Epithelial cell of umbilical artery (primary cell): ENCODE results near the gene NUDT14. TPM values are rescaled to one million over a fixed set of nuclear protein-coding genes. Genes with fewer than 3 reads are reported as not detected.

ENCODE experiments used
- total RNA-seq: library from RNA; depleted of rRNA; stranded (reverse); fragments of >200 nt; gene quantifications from 2 replicates; pipeline ENCODE4 v1.2.3, GENCODE V29; 2014

The NUDT14 gene
- total RNA-seq = 27.7 and 47.1 TPM in 2 replicates

GRCh38 chr14:105180592-105181548 lies at the start of gene NUDT14:
Gene NUDT14, minus strand, starts transcription at chr14:105181312. Its CDS starts 103 bp downstream, at chr14:105181209.

DNA sequence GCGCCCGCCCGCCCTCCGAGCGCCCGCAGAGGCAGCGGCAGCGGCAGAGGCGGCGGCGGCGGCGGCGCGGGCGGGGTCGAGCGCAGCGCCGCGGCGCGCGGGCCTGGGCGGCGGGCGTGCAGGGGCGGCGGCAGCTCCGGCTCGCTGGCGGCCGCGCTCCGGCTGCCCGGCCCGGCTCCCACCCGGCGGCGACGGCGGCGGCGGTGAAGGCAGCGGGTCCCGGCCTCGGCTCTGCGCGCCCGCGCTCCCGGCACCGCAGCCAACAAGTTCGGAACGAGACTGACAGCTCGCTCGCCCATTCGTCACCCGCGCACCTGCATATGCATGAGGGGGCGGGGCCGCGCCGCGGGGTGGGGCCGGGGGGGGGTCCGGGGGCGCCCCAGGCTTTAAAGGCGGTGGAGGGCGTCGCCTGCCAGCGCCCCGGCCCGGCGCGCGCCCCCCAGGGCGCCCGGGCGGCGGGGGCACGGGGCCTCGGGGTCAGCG lies 12.6 kb downstream of the NUDT14 start, which contains the start of gene JAG2:
Gene JAG2, minus strand, starts transcription at position 281 of the 483 bp plus-strand sequence. CDS start 356 bp downstream, outside the sequence.

Other genes starting within 250 kb of the NUDT14 start
- 42.6 and 42.7 TPM in 2 replicates for gene AHNAK2, start 202.9 kb downstream of the NUDT14 start, total RNA-seq
- gene CLBA1, start 195.5 kb downstream of the NUDT14 start, total RNA-seq = 2.9 and 3.6 TPM in 2 replicates
- gene CDCA4, start 160.2 kb downstream of the NUDT14 start, total RNA-seq = 49.7 and 51.0 TPM in 2 replicates
- not detected in 2 replicates for gene GPR132, start 115.9 kb downstream of the NUDT14 start, total RNA-seq
- gene JAG2, start 12.5 kb downstream of the NUDT14 start, total RNA-seq = 23.9 and 41.9 TPM in 2 replicates
- gene BTBD6, start 67.2 kb upstream of the NUDT14 start, total RNA-seq = 54.7 and 61.1 TPM in 2 replicates
- 32.7 and 33.5 TPM in 2 replicates for gene BRF1, start 119.7 kb upstream of the NUDT14 start, total RNA-seq
- 33.4 and 36.7 TPM in 2 replicates for gene PACS2, start 133.4 kb upstream of the NUDT14 start, total RNA-seq
- gene TEX22, start 217.2 kb upstream of the NUDT14 start, total RNA-seq = 0.15 TPM in 1 of 2 replicates, not detected in the other
- 36.0 and 37.0 TPM in 2 replicates for gene MTA1, start 238.5 kb upstream of the NUDT14 start, total RNA-seq